Neural progenitor cell (in vitro differentiated cells): Measurements from ENCODE around the gene CDKL5.

Experiments used
- CTCF ChIP-seq: fragments of 200-600 bp; sonication (generic); IDR thresholded peaks from 2 replicates; pipeline ENCODE4 v1.5.1; 2017; ENCODE audit warnings: antibody characterized with exemption, mild to moderate bottlenecking
- EZH2 ChIP-seq: fragments of 200-600 bp; sonication (generic); IDR thresholded peaks from 2 replicates; pipeline ENCODE4 v1.6.1; 2017; ENCODE audit warnings: antibody characterized with exemption, mild to moderate bottlenecking, moderate library complexity
- EZH2phosphoT487 ChIP-seq: fragments of 200-600 bp; sonication (generic); IDR thresholded peaks from 2 replicates; pipeline ENCODE4 v1.6.1; 2017; ENCODE audit warnings: antibody characterized with exemption

GRCh38 chrX:18464499-18464898 is 39.1 kb downstream of the CDKL5 start:
- no peak for TF ChIP-seq CTCF
- no peak for TF ChIP-seq EZH2
- no peak for TF ChIP-seq EZH2phosphoT487
